Inflammatory macrophage (primary cell): ENCODE data around the gene AQP3.
A peak's percentile ranks its signal among the peaks of the same experiment; 100 is the strongest.
"Not testable (repeated sequence)": the region's sequence is repeated elsewhere in the genome, so short reads cannot be mapped to it uniquely, and the experiment has no call there.

Experiments used
- DNase-seq, 2 donors: peaks; one replicate each; pipeline ENCODE4 v3.0.0-alpha.2; 2020 to 2022

Gene AQP3

DNA sequence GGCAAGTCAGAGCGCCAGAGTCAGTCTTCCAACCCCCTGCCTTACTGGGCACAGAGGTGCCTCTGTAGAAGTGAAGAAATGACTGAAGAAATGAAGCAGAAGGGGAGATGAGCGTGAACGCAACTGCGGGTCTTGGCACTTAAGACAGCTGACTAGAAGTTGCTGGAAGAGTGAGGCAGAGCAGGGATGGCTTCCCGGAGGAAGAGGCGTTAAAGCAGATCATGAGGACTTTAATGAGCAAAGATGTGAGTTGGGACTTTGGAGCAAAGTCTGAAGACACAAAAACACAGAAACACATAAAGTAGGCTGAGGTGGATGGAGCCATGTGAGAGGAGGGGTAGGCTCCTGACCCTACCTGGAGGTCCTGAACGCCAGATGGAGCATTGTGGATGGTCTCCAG lies 7.2 kb downstream of the AQP3 start:
- DNase-seq: no peak

DNA sequence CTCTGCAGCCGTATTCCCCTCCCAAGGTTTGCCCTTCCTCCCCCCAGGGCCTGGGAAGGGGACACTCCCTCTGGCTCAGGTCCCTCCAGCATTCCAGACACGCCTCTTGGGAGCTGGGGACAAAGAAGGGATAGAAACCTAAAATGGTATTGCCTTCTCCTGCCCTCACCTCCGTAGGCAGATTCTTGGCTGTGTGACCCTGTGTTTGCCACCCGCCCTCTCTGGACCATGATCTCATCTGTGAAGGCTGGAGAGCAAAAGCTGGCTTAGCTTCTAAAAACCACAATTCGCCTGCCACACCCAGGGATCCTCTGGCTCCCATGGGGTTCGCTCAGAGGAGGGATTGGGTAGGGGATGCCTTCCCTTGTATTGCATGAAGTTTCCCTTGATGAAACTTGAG lies 7.7 kb downstream of the AQP3 start:
- no peak for DNase-seq

DNA sequence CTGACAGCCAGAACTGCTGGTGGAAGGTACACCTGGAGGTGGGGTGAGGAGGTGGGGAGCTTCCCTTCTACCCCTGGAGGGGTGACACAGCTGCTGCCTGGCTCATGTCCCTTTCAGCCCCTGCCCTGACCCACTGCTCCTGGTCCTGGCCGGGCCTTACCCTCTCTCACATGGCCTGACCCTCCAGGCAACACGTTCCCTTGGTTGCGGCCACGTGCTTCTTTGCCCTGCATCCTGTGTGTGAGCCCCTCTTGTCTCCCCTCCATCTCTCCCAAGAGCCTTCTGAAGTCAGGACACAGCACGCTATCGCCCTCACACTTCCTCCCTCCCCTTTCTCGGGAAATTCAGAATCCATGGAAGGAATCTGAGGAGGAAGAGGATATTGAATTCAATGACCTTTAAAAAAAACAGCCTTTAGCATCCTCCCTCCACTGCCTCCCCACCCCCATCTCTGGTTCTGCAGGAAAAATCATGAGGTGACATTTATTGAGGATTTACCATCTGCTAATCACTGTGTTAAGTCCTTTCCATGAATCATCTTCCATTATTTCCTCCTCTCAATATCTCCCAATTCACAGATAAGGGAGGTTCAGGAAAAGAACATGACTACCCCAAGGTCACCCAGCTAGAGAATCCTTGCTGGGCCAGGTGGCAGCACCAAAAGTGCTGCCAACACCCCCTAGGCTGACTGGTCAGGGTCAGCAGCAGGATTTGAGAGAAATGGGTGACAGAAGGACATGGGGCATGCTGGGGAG lies 8.3 kb downstream of the AQP3 start:
- DNase-seq: no peak

DNA sequence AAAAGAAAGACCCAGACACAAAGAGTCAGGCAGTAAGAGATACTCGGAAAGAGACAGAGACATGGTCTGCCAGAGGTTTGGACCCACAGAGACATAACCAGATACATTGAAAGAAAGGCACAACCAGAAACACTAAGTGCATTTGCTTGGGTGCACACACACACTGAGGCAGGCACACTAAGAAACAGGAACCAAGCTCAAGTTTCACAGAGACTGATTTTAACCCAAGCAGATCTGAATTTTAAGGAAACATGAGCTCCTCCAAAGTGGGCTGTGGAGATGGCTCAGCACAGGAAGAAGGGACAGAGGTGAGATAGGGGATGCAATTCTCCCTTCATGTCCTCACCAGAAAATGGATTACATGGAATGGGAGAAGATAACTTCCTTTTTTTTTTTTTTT lies 9.5 kb downstream of the AQP3 start:
- peak; percentile 45 to 53 for DNase-seq

GRCh38 chr9:33437205-33437604 lies 10.2 kb downstream of the AQP3 start:
- peak in 1 of 2 donors; percentile 53 for DNase-seq

- DNase-seq: no peak
These were observed 10.9 kb downstream of the AQP3 start for GRCh38 chr9:33436445-33436844.

DNA sequence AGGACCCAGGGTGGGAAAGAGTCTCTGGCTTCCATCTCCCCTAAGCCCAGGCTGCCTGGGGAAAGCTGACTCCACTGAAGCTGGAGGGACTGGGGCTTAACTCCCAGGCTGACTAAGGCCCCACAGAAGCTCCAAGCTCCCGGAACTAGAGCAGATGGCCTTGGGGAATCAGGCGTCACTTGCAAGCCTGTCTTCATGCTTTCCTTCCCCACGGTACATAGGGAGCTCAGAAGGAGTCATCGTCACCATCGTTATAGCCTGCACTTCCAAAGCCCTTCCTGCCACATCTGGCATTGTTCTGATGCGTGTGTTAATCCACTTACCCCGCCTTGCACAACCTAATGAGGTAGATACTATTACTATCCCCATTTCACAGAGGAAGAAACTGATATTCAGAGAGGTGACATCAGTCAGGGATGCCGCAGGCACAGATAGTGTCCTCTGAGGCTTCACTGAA lies 11.5 kb downstream of the AQP3 start:
- DNase-seq: no peak

DNA sequence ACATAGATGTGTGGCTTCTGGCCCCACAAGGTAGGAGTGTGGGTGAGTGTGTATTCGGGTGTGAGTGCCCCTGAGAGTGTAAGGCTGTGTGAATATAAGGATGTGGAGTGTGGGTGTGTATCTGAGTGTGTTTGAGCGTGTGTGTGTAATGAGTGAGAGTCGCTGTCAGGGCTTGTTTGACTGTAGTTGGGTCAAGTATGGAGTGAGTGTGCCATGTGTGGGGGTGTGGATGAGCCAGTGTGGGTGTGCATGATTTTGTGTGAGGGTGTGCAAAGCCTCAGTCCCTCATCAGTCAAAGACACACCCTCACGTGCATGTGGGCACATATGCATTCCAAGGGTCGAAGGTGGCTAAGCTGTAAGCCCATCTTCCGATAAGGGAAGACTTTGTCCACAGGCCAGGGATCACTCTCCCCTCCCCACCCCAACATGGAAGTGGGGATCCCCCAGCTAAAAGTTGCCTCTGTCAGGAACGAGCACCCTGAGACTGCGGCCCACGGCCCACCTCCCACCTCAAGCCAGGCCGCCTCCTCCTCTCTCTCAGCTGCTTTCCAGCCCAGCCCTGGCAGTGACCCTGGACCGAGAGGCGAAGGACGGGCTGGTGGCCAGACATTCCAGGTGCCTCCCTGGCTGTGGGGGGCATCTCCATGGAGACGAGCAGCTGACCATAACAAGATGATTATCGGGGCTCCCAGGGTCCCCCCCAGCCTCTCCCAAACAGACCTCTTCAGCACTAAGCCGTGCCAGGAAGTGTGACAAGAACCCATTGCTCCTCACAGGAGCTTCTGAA lies 12.9 kb downstream of the AQP3 start:
- no peak for DNase-seq

GRCh38 chr9:33433871-33434270 lies 13.5 kb downstream of the AQP3 start:
- no peak for DNase-seq

DNA sequence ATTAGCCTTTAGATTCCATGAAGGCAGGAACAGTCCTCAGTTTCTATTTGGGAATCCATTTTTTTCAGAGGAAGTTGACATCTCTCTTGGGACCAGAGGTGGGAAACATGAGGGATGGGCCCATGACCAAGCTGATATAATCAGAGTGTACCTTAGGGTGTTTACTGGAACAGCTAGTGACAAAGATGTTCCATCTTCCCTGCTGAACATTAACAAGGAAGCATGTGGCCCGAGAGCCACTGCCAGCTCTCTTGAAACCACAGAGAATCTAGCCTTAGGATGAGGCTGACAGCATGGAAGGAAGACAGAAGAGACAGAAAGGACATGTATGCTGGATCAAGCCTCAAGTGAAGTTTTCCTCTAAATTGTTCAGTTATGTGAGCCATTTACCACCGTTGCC lies 16.0 kb downstream of the AQP3 start:
- DNase-seq: no peak

DNA sequence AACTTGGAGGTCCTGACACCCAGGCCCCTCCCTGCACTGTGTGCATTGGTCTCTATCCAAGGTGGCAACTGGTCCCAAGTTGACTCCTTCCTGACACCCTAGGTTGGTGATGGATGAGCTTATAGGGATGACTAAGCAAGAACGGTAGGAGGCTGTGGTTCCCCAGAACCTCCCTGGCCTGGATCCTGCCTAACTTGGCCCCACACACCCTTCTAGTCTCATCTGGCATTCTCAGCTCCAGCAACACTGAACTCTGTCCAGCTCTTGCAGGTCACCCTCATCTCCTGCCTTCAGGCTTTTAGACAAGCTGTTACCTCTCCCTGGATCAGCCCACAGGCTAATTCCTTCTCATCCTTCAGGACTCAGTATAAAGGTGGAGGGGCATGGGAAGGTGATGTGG lies 16.5 kb downstream of the AQP3 start:
- DNase-seq: no peak

GRCh38 chr9:33429256-33429985 lies 18.0 kb downstream of the AQP3 start:
- DNase-seq: peak in 1 of 2 donors; percentile 23

DNA sequence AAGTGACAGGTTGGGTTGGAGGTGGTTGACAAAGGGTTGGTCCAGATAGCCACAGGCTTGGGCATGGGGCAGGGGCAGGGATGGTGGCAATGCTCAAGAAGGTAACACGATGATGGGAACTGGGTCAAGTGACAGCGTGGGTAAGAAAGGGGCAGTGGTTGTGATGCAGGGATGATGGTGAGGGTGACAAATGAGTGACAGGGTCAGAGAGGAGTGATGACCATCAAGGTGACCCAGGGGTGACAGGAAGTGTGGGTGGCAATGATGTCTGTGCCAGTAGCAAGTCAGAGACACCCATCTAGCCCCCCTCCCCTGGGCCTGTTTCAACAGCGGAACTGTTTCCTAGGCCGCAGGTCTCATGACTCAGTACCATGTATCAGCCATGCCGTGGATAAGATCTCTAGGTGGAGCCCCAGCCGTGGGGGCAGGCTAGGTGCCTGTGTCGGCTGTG lies 20.5 kb downstream of the AQP3 start:
- DNase-seq: peak in 1 of 2 donors; percentile 34

DNA sequence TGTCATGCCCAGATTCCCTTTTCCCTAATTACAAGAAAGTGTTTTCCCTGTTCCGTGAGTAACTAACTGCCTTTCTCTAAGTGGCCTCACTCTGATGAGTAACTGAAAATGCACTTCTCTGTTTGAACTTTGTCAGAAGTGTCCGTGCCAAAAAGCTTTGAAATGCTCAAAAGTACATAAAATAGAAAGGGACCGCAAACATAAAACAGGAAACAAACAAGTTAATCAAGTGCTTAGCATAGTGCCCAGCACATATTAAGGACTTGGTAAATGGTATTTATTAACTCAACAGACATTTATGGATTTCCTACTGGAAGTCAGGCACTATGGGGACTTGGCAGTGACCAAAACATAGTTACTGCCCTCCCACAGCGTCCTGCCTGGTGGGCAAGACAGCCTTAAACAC lies 22.3 kb downstream of the AQP3 start:
- peak in 1 of 2 donors; percentile 47 for DNase-seq

DNA sequence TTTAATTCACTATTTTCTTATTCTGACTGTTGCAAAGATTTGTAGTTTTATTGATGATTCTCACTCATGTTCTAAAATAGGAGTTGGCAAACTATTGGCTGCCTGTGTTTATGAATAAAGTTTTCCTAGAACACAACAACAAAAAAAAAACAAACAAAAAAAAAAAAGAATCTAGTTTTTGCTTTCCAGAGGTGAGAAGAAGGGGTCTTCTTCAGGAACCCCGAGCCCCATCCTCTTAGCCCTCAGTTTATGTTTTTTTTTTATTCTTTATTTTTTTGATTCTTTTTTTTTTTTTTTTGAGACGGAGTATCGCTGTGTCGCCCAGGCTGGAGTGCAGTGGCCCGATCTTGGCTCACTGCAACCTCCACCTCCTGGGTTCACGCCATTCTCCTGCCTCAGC lies 22.9 kb downstream of the AQP3 start:
- not testable (repeated sequence) for DNase-seq

GRCh38 chr9:33424043-33424442 lies 23.4 kb downstream of the AQP3 start:
- not testable (repeated sequence) for DNase-seq

DNA sequence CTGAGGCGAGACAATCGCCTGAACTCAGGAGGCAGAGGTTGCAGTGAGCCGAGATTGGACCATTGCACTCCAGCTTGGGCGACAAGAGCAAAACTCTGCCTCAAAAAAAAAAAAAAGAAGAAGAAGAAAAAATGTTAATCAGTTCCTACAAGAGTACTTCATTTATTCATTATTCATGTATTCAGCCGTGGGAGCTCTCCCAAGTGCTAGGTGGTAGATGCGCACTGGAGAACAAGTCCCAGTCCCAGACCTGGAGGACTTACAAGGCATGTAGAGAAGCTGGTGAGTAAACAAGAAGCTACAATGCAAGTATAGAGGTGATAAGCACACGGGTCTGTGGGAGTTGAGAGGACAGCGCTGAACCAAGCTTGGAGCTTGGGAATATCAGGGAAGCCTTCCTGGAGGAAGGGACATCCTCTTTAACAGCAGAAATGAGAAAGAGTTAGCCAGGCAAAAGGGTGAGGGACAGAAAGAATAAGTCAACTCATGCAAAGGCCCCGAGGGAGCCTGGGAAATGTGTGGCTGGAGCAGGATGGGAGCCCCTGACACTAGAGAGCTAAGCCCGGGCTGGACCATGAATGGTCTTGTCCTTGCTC lies 27.6 kb downstream of the AQP3 start:
- no peak for DNase-seq

DNA sequence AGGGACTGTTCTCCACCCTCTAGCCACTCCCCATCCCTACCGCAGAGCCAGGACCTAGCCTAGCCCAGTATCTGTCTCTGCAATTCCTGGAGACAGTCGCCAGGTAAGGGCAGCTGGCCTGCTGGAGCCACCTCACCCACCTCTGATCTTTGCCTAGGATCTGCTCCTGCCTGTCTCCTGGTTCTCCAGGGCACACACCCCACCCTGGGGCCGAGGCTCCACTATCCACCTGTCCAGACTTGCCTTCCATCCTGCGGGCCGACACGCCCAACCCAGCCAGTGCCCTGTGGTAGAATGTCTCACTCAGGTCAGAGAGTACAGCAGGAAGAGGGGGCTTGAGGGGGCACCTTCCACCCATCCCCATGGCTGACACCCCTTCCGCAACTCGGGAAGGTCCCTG lies 29.3 kb downstream of the AQP3 start:
- DNase-seq: no peak

GRCh38 chr9:33416996-33417395 lies 30.4 kb downstream of the AQP3 start:
- DNase-seq: no peak

DNA sequence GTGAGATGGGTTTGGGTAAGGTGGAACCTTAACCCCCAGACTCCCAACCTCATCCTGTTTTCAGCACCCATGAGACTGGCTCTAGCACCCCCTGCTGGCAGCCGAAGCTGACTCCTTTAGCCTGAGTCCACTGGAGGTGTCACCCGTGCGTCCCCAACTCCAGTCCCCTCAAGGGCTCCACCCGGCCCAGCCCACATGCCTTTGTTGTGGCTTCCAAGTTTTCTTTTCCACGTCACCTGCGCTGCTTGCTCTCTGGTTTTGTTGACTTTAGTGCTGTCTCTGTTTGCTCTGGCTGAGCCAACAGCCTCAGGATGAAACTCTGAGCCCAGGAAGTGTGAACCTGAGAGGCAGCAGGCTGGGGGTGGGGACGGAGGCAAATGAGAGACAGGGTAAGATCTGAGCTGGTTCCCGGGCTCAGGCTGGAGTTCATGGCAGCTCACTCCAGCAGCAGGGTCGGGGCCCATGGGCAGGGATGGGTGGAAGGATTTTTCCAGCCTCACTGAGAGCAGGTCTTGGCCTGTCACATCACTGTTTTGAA lies 31.8 kb downstream of the AQP3 start:
- DNase-seq: peak; percentile 46 to 67

DNA sequence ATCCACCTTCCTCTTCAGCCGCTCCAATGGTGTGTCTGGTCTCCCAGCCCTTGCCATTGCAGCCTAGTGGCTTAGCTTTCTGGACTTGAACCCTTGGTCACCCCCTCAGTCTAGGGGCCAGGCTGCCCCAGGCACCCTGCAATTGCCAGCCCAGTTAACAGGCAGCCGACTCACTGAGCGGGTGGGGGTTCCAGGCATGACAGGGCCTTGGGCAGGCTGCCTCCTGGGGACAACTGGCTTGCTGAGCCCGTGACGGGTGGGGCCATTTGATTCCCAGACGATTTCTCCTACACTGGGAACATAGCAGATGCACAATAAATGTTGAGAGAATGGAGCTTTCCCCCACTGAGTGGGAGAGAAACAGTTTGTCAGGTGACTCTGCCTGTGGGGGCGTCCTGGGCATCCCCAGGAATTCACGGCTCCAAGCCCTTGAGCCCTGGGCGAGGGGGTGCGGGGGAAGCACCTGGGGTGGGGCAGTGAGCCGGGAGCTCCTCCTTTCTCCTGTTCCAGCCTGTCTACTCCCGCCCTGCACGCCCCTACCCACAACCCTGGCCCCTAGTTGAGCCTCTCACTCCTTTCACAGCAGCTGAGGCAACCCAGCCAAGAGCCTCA lies 32.4 kb downstream of the AQP3 start:
- no peak for DNase-seq

DNA sequence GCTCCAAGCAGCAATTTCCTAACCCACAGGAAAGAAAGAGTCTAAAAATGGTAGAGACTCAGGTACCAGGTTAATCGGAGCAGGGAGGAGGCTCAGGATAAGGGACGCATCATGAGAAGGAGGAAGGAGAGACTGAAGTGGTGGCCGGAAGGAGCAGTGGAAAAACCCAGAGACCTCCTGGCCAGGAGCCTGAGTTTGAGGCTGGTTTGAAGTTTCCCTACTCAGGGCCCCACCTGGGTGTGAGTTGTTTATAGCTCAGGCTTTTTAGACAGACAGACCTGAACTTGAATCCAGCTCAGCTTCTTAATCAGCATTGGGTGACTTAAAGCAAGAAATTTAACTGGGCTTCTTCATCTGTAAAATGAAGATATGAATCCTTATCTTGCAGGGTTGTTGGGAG lies 33.1 kb downstream of the AQP3 start:
- no peak for DNase-seq
